Posterior vena cava (tissue), 2 donors: ENCODE results near the gene SLC66A3. TPM values are rescaled to one million over a fixed set of nuclear protein-coding genes. Genes with fewer than 3 reads are reported as not detected.
A peak's percentile ranks its signal among the peaks of the same experiment; 100 is the strongest.

Experiments
- DNase-seq: peaks from one replicate; pipeline ENCODE4 v3.0.0-alpha.2; 2020; ENCODE audit warnings: low spot score
- intact Hi-C, 2 donors: fragments of 100-400 bp; cut with DNase I; formaldehyde crosslinking; loops; one replicate each; pipeline versions ENCODE4 v1.14.1 to v1.14.2; 2022 to 2023
- total RNA-seq, 2 donors: library from RNA; stranded (reverse); fragmentation: NEBNext Ultra II Directional; extraction: Animal tissue kit (Norgen Biotek cat#: 25700); gene quantifications; one replicate each; pipeline ENCODE4 v1.2.1, GENCODE V29; 2021
- donor health status: DM: yes; HTN: yes; CAD: no.
- donor health status: DM: yes; HTN: yes; CAD: no.

SLC66A3 gene
- total RNA-seq, 2 donors from 2014 or later: 20.3 to 36.9 TPM

DNA sequence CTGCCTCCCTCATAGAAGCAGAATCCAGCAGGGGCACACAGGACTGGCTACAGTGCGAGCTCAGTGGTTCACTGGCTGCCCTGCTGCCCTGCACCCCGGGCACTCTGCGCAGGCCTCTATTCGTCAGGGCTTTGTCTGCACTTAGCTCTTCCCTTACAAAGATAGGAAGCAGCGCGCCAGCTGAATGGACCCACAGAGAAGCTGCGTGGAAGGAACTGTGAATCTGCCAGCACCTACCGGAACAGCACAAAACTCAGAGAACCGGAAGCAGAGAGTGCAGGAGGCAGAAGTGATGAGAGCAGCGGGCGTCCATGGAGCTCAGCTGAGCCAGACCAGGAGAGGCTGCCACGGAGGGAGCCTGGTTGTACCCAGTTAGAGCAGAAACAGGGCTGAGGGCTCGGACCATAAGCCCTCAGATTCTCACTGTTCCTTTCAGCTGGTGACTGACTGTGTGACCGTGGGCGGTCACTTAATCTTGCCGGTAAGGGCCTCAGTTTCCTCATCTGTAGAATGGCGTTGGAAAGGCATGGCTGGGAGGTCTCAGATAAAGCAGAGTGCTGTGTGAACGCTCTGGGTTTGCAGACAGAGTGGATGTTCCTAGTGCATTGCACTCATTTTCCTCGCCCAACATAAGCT is 23.1 kb upstream of the SLC66A3 start:
- DNase-seq: peak; percentile 46
- intact Hi-C loops: loop anchor here in 1 of 2 donors (5.0 kb wide), 1 partner anchor 315 kb away; no protein-coding TSS in a partner anchor

DNA sequence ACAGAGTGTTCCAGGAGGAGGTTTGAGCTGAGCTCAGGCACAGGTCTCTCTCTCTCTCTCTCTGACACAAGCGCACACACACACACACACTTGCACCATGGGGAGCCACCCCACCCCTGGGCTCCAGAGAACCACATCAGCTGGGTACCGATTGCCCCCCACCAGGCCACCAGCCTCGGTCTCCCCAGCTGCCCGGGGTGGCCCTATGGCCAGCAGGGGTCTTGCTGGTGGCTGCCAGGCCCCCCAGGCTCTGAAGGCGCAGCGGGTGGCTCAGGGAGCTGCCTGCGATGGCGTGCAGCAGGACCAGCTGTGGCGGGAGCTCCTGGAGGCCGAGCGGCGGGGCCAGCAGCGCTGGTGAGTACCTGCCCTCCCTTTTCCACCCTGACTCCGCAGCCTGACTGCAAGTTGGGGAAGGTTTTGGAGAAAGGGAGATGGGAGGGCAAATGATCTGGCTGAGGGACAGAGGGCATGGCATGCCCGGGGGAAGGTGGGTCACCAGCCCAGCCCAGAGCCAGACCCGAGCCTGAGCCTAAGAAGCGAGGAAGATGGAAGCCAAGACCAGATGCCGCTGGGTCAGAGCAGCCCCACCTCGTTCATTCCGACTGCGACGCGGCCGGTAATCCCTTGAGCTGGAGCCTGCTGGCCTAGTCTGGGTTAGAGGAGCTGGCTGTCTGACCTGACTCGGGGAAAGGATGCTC is 21.9 kb upstream of the SLC66A3 start:
- peak; percentile 81 for DNase-seq
- intact Hi-C loops: loop anchor here in 1 of 2 donors (5.0 kb wide), 1 partner anchor 314 kb away; no protein-coding TSS in a partner anchor

DNA sequence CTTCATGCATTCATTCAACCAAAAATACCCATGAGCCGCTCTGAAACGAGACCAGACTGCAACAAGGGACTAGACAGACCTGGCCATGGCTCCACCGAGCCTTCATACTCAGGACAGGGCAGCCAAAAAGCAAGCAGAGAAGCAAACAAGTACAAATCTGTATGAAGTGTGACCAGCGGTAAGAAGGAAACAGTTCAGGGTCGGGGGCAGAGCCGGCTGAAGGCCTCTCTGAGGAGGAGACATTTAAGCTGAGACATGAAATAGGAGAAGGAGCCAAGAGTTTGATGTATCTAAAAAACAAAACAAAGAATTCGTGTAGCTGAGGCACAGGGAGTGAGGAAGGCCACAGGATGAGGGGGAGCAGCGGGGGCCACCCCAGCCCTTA is 21.3 kb upstream of the SLC66A3 start:
- intact Hi-C loops: loop anchor here in 1 of 2 donors (5.0 kb wide), 1 partner anchor 313 kb away; no protein-coding TSS in a partner anchor

DNA sequence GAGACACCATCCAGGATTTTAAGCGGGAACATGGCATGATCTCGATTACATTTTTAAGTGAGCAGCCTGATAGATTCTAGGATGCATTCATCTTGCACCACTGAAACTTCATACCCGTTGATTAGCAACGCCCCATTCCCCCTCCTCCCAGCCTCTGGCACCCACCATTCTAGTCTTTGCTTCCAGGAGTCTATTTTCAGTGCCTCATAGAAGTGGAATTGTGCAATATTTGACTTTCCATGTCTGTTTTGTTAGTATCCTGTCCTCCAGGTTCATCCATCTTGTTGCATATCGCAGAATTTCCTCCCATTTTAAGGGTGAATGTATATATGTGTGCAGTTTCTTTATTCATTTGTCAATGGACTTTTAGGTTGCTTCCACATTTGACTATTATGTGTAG is 20.9 kb upstream of the SLC66A3 start:
- intact Hi-C loops: loop anchor here in 1 of 2 donors (5.0 kb wide), 1 partner anchor 313 kb away; no protein-coding TSS in a partner anchor

More for the DNA sequence above, 21.3 kb upstream of the SLC66A3 start:
- peak; percentile 41 for DNase-seq

DNA sequence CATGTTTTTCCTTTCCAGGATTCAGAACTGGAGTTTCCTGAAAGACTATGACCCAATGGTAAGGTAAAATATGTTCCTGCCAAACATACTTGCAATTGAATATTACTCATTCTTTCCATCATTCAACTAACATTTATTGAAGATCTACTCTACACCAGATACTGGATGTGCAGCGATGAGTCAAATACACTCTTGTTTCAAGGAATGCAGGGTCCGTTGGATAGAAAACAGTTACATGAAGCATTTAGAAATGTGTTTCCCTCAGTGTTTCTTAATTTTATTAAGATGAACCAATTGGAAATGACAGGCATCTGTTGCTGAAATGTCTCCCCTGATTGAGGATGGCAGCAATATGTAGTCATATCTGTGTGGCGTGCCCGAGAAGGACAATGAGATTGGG is 14.8 kb upstream of the SLC66A3 start:
- intact Hi-C loops: no loop called here
- no peak for DNase-seq

More for the DNA sequence above, 20.9 kb upstream of the SLC66A3 start:
- DNase-seq: no peak

DNA sequence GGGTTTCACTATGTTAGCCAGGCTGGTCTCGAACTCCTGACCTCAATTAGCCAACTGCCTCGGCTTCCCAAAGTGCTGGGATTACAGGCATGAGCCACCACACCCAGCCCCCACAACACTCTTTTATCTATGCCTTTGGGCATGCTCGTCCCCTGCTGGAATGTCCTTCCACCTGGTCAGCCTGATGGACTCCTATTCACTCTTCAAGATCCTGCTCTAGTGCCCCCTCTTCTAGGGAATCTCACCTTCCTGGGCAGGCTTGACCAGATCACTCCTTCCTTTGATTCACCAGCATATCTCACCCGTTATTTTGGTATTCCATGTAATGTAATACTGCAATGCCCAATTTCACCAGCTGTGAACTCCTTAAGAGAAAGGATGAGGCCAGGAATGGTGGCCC is 13.9 kb upstream of the SLC66A3 start:
- intact Hi-C loops: no loop called here
- DNase-seq: no peak

DNA sequence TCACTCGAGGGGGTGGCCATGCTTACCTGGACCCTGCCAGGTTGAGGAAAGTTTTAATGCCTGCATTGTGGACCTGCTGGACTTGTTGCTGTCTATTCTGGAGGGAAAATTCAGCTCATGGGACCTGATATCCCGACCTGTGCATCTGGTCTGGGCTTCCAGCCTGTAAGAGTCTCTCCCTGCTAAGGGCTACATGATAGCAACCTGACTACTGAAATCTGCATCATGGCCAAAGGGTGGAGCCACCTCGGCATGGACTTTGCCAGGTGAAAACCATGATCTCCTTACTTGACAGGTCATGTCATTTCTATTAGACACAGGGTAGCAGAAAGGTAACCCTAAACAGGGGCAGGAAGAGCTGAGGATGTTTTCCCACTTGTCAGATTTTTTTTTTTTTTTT is 12.9 kb upstream of the SLC66A3 start:
- DNase-seq: no peak
- intact Hi-C loops: no loop called here

DNA sequence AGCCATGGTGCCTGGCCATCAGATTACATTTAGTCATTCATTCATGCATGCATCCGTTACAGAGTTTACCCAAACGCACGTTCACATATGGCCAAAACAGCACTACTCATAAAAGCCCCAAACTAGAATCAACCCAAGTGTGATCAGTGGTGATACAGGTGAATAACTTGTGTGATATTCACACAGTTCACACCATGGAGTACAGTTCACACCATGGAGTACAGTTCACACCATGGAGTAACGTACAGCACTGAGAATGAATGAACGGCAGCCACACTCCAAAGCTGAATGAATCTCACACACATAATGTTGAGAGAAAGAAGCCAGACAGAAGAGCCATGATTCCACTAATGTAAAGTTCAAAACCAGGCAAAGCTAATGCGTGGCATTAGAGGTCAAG is 12.3 kb upstream of the SLC66A3 start:
- intact Hi-C loops: no loop called here
- DNase-seq: no peak

DNA sequence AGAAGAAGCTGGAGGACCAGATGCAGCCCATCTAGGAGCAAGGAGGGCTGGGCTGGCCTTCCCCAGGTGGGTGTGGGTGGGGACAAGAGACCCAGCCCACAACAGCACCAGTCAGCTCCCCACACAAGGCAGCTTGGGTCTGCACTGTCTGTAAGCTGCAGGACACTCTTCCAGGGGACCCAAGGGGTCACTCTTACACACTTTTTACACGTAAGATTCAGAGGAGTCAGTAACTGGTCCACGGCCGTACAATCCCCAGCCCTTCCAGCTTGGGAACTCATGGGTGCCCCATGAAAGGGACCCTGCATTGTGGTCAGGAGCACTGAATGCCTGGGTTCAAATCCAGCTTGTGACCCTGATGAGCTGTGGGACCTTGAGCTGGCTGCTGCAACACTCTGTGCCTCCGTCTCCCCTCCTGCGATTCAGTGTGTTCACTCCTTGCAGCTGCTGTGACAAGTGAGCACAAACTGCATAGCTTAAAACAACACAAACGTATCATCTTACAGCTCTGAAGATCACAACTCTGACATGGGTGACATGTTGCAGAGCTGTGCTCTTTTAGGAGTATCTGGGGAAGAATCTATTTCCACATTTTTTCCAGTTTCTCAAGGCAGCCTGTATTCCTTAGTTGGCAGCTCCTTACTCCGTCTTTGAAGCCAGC is 11.1 kb upstream of the SLC66A3 start:
- intact Hi-C loops: no loop called here
- DNase-seq: no peak

DNA sequence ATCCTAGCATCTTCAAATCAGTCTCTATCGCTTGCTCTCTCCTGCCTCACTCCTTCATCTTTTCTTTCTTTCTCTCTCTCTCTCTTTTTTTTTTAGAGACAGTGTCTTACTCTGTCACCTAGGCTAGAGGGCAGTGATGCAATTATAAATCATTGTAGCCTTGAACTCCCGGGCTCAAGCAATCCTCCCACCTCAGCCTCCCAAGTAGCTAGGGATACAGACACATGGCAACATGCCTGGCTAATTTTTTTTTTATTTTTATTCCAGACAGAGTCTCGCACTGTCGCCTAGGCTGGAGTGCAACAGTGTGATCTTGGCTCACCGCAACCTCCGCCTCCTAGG is 10.6 kb upstream of the SLC66A3 start:
- DNase-seq: no peak
- intact Hi-C loops: no loop called here

DNA sequence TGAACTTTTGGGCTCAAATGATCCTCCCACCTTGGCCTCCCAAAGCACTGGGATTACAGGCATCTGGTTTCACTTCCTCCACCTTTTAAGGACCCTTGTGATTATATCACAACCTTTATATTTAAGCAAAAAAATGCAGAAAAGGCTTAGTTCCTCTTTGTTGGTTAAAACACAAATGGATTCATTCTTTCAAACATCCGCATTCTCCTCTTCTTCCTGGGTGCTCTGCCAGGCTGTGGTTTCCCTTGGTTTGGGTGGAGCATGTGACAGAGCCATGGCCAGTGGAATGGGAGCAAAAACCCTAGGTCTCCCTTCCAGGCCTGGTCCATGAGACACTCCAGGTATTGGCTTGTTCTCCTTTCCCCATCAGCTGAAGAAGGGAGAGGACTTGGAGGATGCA is 9.9 kb upstream of the SLC66A3 start:
- no peak for DNase-seq
- intact Hi-C loops: no loop called here

DNA sequence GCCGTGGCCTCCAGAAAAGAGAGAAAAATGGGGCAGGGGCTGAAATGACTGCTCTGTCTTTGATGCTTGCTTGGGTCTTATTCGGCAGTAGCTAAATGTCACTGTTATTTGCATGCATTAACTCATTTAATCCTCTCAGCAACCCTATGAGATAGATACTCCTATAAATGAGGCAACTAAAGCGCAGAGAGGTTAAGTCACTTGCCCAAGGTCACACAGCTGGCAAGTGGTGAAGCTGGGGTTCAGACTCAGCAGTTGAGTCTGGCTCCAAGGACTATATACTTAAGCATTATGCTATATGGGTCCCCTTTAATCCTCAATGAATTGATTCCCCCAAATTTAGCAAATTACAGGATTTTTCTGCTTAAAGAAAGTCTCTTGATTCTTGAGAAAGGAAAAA is 9.2 kb upstream of the SLC66A3 start:
- no peak for DNase-seq
- intact Hi-C loops: no loop called here

DNA sequence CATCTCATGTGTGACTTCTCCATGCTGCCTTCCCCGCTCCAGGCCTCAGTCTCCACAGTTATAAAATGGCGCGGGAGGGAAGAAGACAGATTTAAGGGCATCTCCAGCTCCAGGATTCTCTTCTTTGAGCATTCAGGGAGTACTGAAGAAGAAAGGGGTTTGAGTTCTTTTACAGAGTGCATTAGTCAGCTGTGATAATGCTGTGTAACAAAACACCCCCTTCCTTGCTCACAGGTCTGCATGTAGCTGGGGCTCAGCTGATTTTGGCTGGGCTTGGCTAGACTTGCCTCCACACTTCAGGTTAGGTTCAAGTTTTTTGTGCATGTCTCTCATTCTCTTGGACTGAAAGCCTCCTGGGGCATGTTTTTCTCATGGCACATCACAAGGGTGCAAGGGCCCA is 8.0 kb upstream of the SLC66A3 start:
- DNase-seq: no peak
- intact Hi-C loops: no loop called here

DNA sequence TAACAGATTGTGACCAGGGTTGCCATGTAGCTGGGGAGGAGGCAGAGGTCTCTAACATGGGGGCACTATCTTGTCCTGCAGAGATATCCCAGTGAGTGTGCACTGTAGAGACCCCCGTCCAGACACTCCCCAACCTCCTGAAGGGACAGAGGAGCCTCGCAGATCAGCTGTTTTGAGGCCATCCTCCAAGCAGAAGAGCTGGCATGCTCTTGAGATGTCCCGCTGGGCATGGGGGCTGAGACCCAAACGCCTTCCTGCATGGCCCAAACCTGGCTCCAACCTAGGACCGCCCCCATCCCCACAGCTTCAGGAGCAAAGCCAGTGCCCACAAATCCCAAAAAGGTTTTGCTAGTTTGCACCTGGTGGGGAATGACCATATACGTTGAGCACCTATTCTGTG is 2.7 kb upstream of the SLC66A3 start:
- DNase-seq: peak; percentile 44
- intact Hi-C loops: no loop called here

DNA sequence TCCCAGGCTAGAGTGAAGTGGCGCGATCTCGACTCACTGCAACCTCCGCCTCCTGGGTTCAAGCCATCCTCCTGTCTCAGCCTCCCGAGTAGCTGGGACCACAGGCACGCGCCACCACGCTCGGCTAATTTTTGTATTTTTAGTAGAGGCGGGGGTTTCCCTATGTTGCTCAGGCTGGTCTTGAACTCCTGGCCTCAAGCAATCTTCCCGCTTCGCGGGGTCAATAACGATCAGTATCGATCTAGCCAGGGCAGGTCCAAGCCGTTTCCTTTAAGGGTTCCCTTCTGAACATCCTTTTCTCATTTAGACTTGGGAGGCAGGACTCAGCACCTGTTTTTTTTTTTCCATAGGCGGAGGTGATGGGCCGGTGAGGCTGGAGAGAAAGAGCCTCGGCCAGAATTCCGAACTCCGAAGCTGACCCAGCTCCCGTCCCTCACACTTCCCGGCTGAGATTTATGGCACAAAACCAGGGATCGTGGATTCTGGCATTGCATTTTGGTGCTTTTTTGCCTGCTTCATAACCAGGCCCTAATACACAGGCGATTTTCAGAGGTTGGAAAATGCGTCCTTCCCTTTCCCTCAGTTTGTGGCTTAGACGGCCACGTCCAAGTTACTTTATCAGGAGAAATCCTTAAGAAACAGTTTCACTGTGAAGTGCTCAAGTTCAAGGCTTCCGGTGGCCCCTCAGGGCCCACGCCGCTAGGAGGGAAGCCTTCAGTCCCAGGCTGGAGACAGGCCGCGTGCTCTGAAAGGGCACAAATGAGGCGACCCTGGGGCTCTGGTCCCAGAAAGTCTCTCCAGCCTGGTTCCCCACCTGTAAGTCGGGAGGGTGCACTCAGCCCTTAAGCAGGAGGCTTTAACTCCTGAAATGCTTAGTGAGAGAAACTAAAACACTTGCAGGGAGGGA is 998 bp upstream of the SLC66A3 start:
- intact Hi-C loops: no loop called here
- peak; percentile 51 for DNase-seq

DNA sequence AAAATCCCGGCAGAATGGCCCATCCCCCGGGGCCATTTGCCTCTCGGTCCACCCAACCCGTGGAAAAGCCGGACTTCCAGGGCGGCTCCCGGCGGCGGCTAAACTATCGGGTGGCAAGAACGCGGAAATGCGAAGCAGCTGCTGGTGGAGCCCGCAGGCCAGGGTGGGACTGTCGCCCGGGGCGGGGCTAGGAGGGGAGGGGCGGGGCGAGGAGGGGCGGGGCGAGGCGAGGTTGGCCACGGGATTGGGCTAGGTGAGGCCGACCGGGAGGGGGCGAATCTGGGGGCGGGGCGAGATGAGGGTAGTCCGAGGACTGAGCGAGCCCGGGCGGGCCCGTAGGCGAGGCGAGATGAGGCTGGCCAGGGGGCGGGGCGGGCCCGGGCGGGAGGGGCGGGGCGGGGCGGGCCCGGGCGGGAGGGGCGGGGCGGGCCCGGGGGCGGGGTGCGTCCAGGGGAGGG is 315 bp upstream of the SLC66A3 start:
- intact Hi-C loops: no loop called here
- peak; percentile 100 for DNase-seq

DNA sequence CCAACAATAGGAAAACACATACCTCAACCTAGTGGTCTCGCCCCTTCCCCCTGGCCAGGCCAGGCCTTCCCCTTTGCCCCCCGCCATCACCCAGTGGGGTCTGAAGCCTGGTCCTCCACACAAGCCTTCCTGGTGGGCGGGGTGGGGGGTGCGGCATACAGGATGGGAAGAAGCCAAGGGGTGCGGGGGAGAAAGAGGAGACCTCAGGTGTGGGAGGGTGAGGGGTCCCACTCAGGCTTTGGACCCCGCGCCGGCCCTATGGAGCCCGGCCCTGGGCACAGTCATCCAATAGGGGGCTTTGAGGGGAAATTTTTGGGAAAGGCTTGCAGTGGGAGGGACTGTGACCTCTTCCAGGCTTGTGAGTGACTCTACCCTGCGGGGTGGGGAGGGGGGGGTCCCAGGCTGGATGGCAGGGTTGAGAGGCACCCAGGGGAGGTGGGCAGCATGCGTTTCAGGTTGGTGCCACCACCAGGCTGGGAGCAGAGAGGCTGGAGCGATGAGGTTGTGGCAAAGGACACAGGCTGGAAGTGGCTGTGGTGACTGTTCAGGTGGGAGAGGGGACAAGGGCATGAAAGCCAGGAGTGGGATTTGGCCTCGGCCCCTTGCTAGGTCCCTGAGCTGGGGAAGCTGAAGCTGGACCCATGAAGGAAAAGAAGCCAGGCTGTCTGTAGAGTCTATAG is 1.3 kb downstream of the SLC66A3 start:
- intact Hi-C loops: no loop called here
- peak; percentile 78 for DNase-seq

DNA sequence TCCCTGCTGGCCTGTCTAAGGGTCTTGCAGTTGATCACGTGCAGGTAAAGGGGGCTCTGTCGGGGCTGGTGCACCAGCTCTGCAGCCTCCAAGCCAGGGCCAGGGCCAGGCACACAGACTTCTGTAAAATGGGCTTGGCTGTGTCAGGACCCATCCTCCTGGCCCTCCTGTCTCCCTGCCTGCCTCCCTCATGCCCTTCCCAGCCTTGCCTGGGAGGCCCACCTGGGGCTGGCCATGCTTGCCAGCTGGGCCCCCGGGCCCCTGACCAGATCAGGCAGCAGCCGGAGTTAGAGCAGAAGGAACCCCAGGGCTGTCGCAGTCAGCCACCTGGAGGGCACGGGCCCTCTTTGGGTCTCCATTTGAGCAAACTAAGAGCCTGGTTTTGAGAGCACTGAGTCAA is 2.0 kb downstream of the SLC66A3 start:
- intact Hi-C loops: no loop called here
- DNase-seq: peak; percentile 66

DNA sequence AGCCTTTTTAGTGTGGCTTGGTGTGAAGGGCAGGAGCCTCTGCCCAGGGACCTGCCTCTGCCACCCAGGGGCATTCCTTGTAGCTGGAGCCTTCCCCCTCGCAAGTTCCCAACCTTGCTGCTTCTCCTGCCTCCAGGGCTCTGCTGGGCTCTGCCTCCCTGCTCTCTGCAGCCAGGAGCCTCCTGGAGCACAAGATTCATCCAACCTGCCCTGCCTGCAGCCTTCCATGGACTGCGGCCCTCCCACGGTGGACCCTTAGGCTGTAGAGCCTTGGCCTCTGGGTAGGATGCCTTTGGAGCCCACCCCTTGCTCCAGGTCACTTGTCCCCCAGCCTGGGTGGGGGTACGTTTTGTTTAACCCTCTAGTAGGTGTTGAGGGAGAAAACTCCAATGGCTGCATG is 2.5 kb downstream of the SLC66A3 start:
- DNase-seq: peak; percentile 47
- intact Hi-C loops: no loop called here
